Smooth muscle cell (in vitro differentiated cells): ENCODE measurements around the gene GP1BB. TPM values are rescaled to one million over a fixed set of nuclear protein-coding genes. Genes with fewer than 3 reads are reported as not detected.

Experiments used
- DNase-seq: peaks from one replicate; lab custom pipeline; 2025; ENCODE audit not compliant: unreplicated experiment; lab: John Stamatoyannopoulos, UW
- H2AFZ ChIP-seq: fragments of 200-600 bp; sonication (generic); 2 replicates; pipeline ENCODE4 v1.6.0; 2016; ENCODE audit warnings: antibody characterized with exemption, low read depth, mild to moderate bottlenecking
- H3F3A ChIP-seq: fragments of 200-600 bp; sonication (generic); 2 replicates; pipeline ENCODE4 v1.6.0; 2017; ENCODE audit warnings: antibody characterized with exemption, low read depth
- H3K27ac ChIP-seq: fragments of 200-600 bp; sonication (generic); 2 replicates; pipeline ENCODE4 v1.5.1; 2016; ENCODE audit warnings: low read depth, mild to moderate bottlenecking
- H3K27me3 ChIP-seq: fragments of 200-600 bp; sonication (generic); 2 replicates; pipeline ENCODE4 v1.6.1; 2016; ENCODE audit warnings: low read depth, mild to moderate bottlenecking
- H3K36me3 ChIP-seq: fragments of 200-600 bp; sonication (generic); 2 replicates; pipeline ENCODE4 v1.5.1; 2016; ENCODE audit warnings: low read depth
- H3K4me1 ChIP-seq: fragments of 200-600 bp; sonication (generic); 2 replicates; pipeline ENCODE4 v1.5.1; 2016; ENCODE audit warnings: low read depth
- H3K4me2 ChIP-seq: fragments of 200-600 bp; sonication (generic); 2 replicates; pipeline ENCODE4 v1.6.0; 2016; ENCODE audit warnings: mild to moderate bottlenecking
- H3K4me3 ChIP-seq: fragments of 200-600 bp; sonication (generic); 2 replicates; pipeline ENCODE4 v1.5.1; 2016; ENCODE audit warnings: mild to moderate bottlenecking
- H3K79me2 ChIP-seq: fragments of 200-600 bp; sonication (generic); 2 replicates; pipeline ENCODE4 v1.6.0; 2016; ENCODE audit warnings: low read depth, mild to moderate bottlenecking
- H3K9ac ChIP-seq: fragments of 200-600 bp; sonication (generic); 2 replicates; pipeline ENCODE4 v1.6.0; 2016; ENCODE audit warnings: low read depth
- H3K9me3 ChIP-seq: fragments of 200-600 bp; sonication (generic); replicated peaks from 2 replicates; pipeline ENCODE4 v1.5.1; 2016; ENCODE audit warnings: low read depth
- H4K20me1 ChIP-seq: fragments of 200-600 bp; sonication (generic); 2 replicates; pipeline ENCODE4 v1.6.0; 2016; ENCODE audit warnings: low read depth
- CTCF ChIP-seq: fragments of 200-600 bp; sonication (generic); IDR thresholded peaks from 2 replicates; pipeline ENCODE4 v1.5.1; 2017; ENCODE audit warnings: borderline replicate concordance, mild to moderate bottlenecking, antibody characterized with exemption; ENCODE audit not compliant: insufficient read depth, poor library complexity, severe bottlenecking
- WGBS: methylation state at CpG from one replicate; pipeline ENCODE4 v1.1.7; 2016; ENCODE audit warnings: low lambda C conversion rate; 5-methylcytosine and 5-hydroxymethylcytosine counted together
- polyA plus RNA-seq: library from polyadenylated mRNA; unstranded; fragments of >200 nt; fragmentation: Nextera tagmentation; extraction: Ambion mirVana; gene quantifications from 2 replicates; pipeline ENCODE4 v1.2.1, GENCODE V29; 2016
- total RNA-seq: library from RNA; depleted of rRNA; stranded (reverse); fragments of >200 nt; gene quantifications from 2 replicates; pipeline ENCODE4 v1.2.3, GENCODE V29; 2014

Gene GP1BB
- total and polyA plus RNA-seq, 2 experiments from 2014 or later: 0.94 to 9.7 TPM

- Histone ChIP-seq H3K9me3 (no peaks in the 10 kb centered on the region), H3F3A (no peaks in the 10 kb centered on the region), H4K20me1 (no peaks in the 10 kb centered on the region), H3K4me3 (no peak overlapping the region), H3K27me3 (no peaks in the 10 kb centered on the region), H3K9ac (no peak overlapping the region), H2AFZ (no peak overlapping the region), H3K36me3 (no peaks in the 10 kb centered on the region), H3K79me2 (no peaks in the 10 kb centered on the region), H3K27ac (no peak overlapping the region), H3K4me2 (no peak overlapping the region), H3K4me1 (peaks cover 11% of the 10 kb centered on the region)
- TF ChIP-seq CTCF: no peak
- no peak for DNase-seq
- WGBS: 81% methylated on average over 22 of the region's 22 CpGs
Measured at GRCh38 chr22:19687561-19688300, 35.6 kb upstream of the GP1BB start.

- Histone ChIP-seq H3K4me1 (peaks cover 11% of the 10 kb centered on the region), H3K9me3 (no peaks in the 10 kb centered on the region), H3K9ac (no peak overlapping the region), H2AFZ (no peak overlapping the region), H3K4me3 (no peak overlapping the region), H4K20me1 (no peaks in the 10 kb centered on the region), H3K36me3 (no peaks in the 10 kb centered on the region), H3K79me2 (no peaks in the 10 kb centered on the region), H3K27ac (no peak overlapping the region), H3K27me3 (no peaks in the 10 kb centered on the region), H3K4me2 (no peak overlapping the region), H3F3A (no peaks in the 10 kb centered on the region)
- no peak for DNase-seq
- TF ChIP-seq CTCF: no peak
- 86% methylated on average over 20 of the region's 21 CpGs for WGBS
Measured at GRCh38 chr22:19688301-19689290, 34.7 kb upstream of the GP1BB start.

GRCh38 chr22:19689408-19689807 lies 33.9 kb upstream of the GP1BB start:
- Histone ChIP-seq H4K20me1 (no peaks in the 10 kb centered on the region), H3K4me3 (no peak overlapping the region), H3K9ac (no peak overlapping the region), H3K9me3 (no peaks in the 10 kb centered on the region), H3K4me1 (peaks cover 11% of the 10 kb centered on the region), H3K79me2 (no peaks in the 10 kb centered on the region), H3K36me3 (no peaks in the 10 kb centered on the region), H3K27ac (no peak overlapping the region), H2AFZ (no peak overlapping the region), H3F3A (no peaks in the 10 kb centered on the region), H3K27me3 (no peaks in the 10 kb centered on the region), H3K4me2 (no peak overlapping the region)
- WGBS: 87% methylated on average over 15 of the region's 15 CpGs
- DNase-seq: no peak
- TF ChIP-seq CTCF: no peak
